Subcutaneous abdominal adipose tissue (tissue), 5 donors: Measurements from ENCODE around the gene RERG.

Experiments used
- H3K27ac ChIP-seq: one replicate; pipeline ENCODE4 v1.7.0; 2013; ENCODE audit warnings: low read depth, mild to moderate bottlenecking, inconsistent platforms, low read length, moderate library complexity
- H3K27me3 ChIP-seq, 5 donors: one replicate each; pipeline ENCODE4 v1.7.0; 2013; ENCODE audit warnings: low read length in 5 of 5, inconsistent platforms in 1 of 5; ENCODE audit not compliant: control insufficient read depth in 5 of 5, insufficient read depth in 4 of 5
- H3K36me3 ChIP-seq, 5 donors: one replicate each; pipeline ENCODE4 v1.7.0; 2013; ENCODE audit warnings: low read length in 5 of 5; ENCODE audit not compliant: control insufficient read depth in 5 of 5, insufficient read depth in 5 of 5
- H3K4me1 ChIP-seq, 5 donors: one replicate each; pipeline ENCODE4 v1.7.0; 2013; ENCODE audit warnings: low read length in 5 of 5, mild to moderate bottlenecking in 3 of 5, moderate library complexity in 1 of 5; ENCODE audit not compliant: control insufficient read depth in 5 of 5, insufficient read depth in 5 of 5
- H3K4me3 ChIP-seq, 5 donors: one replicate each; pipeline ENCODE4 v1.7.0; 2013; ENCODE audit warnings: low read length in 5 of 5, low read depth in 1 of 5
- H3K9ac ChIP-seq, 5 donors: one replicate each; pipeline ENCODE4 v1.7.0; 2013; ENCODE audit warnings: low read length in 5 of 5, mild to moderate bottlenecking in 4 of 5, moderate library complexity in 3 of 5
- H3K9me3 ChIP-seq, 5 donors: one replicate each; pipeline ENCODE4 v1.7.0; 2013; ENCODE audit warnings: low read length in 5 of 5; ENCODE audit not compliant: control insufficient read depth in 5 of 5
- donor health status: healthy.
- donor health status: healthy.
- donor health status: healthy.
- donor health status: healthy.
- donor health status: healthy.

Gene RERG

GRCh38 chr12:15208140-15208539 lies 13.1 kb downstream of the RERG start:
- H3K27ac ChIP-seq, result peak overlapping the region; percentile 93

GRCh38 chr12:15206831-15207389 lies 14.3 kb downstream of the RERG start:
- Histone ChIP-seq H3K36me3 (no peaks in the 10 kb centered on the region), H3K27me3 (no peaks in the 10 kb centered on the region), H3K27ac (peak overlapping the region; percentile 93)

More at GRCh38 chr12:15208140-15208539, 13.1 kb downstream of the RERG start:
- Histone ChIP-seq H3K4me1 (peaks cover 0 to 59% (median 22%) of the 10 kb centered on the region in 5 donors), H3K9ac (no peak overlapping the region), H3K4me3 (no peak overlapping the region), H3K9me3 (no peaks in the 10 kb centered on the region), H3K27me3 (no peaks in the 10 kb centered on the region), H3K36me3 (no peaks in the 10 kb centered on the region)

DNA sequence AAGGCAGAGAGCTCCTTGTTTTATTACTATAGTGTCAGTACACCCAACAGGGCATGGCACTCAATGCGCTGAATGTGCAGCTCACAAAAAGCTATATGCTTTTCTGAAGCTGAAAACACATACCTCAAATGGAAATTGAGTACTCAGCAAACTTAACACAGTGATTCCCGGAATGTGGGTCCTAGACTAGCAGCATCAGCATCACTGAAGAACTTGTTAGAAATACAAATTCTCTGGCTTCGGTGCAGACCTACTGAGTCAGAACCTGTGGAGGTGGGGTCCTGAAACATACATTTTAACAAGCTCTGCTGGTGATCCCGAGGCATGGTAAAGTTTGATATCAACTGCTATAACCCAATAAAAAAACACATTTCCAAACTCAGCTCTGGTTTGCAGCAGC lies 14.9 kb downstream of the RERG start:
- Histone ChIP-seq H3K36me3 (no peaks in the 10 kb centered on the region), H3K9me3 (no peaks in the 10 kb centered on the region), H3K27me3 (no peaks in the 10 kb centered on the region), H3K9ac (no peak overlapping the region), H3K4me3 (no peak overlapping the region), H3K27ac (peak overlapping the region; percentile 37), H3K4me1 (peaks cover 0 to 55% (median 18%) of the 10 kb centered on the region in 5 donors)

More at GRCh38 chr12:15206831-15207389, 14.3 kb downstream of the RERG start:
- Histone ChIP-seq H3K9ac (no peak overlapping the region), H3K4me3 (no peak overlapping the region), H3K9me3 (no peaks in the 10 kb centered on the region), H3K4me1 (peaks cover 0 to 55% (median 18%) of the 10 kb centered on the region in 5 donors)

DNA sequence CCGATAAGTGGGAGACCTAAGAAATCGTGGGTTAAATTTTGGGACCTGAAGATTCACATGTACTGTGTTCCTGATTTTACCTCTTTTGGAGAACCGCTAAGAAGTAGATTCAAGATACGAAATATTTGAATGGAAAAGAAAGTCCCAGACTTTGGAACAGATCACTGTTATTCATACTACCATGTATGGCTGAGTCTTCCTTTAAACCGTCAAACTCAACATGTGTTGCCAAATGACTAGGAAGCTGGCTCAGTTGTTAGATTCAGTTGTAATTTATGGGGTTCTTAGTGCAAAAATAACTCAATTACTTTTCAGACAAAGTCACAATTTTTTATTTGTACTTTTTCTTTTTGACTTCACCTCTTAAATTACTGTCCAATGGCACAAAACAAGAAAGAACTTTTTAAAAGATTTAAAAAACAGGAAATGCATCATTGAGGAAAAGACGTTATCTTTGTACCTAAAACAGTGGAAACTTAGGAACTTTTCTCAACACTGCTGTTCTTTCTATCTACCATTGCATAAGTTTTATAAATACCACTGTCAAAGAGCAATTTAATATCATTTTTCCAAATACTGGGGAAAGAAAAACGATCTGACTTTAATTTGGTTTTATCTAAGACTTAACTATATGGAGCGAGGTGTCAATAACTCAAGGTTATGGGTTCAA lies 15.7 kb downstream of the RERG start:
- Histone ChIP-seq H3K4me3 (peak overlapping the region in 1 of 5 donors; percentile 24), H3K27me3 (no peaks in the 10 kb centered on the region), H3K9me3 (no peaks in the 10 kb centered on the region), H3K36me3 (no peaks in the 10 kb centered on the region), H3K9ac (peak overlapping the region in 1 of 5 donors; percentile 26), H3K4me1 (peaks cover 0 to 52% (median 18%) of the 10 kb centered on the region in 5 donors), H3K27ac (peak overlapping the region; percentile 37)

DNA sequence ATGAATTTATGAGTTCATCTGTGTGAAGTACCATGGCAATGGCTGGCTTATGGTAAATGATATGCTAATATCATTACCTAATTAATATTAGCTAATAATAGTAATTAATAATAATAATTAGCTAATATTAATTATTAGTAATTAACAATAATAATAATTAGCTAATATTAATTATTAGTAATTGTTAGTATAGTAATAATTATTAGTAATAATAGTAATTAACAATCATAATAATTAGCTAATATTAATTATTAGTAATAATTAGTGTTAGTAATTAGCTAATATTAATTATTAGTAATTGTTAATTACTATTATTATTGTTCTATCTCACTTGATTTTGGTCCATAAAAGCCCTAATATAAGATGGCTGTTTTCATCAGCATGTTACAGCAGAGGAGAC lies 19.8 kb downstream of the RERG start:
- peaks cover 0 to 26% (median 5%) of the 10 kb centered on the region in 5 donors for H3K4me1 ChIP-seq
- H3K9me3 ChIP-seq, result no peaks in the 10 kb centered on the region
- H3K27me3 ChIP-seq, result no peaks in the 10 kb centered on the region
- no peaks in the 10 kb centered on the region for H3K36me3 ChIP-seq
- no peak overlapping the region for H3K27ac ChIP-seq
- H3K4me3 ChIP-seq, result no peak overlapping the region
- no peak overlapping the region for H3K9ac ChIP-seq

DNA sequence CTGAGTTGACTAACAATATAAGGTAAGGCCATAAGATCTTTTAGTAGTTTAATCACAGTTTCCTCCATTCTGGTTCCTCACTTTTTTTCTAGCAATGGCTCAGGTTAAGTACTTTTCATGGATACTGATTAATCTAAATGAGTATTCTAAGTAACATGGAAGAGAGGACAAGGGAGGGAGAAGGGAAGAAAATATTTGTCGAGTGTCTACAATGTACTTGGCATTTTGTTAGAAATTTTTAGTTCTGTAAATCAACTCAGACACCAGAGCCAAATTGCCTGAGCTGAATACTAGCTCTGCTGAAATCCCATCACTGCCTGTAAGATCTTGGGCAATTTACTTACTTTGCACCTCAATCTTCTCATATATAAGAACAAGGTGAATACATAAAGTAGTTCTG lies 20.2 kb downstream of the RERG start:
- H3K27ac ChIP-seq, result no peak overlapping the region
- no peak overlapping the region for H3K4me3 ChIP-seq
- H3K9me3 ChIP-seq, result no peaks in the 10 kb centered on the region
- no peaks in the 10 kb centered on the region for H3K36me3 ChIP-seq
- no peaks in the 10 kb centered on the region for H3K27me3 ChIP-seq
- H3K4me1 ChIP-seq, result peaks cover 0 to 26% (median 8%) of the 10 kb centered on the region in 5 donors
- H3K9ac ChIP-seq, result no peak overlapping the region

- Histone ChIP-seq H3K9ac (no peak overlapping the region), H3K27me3 (no peaks in the 10 kb centered on the region), H3K36me3 (no peaks in the 10 kb centered on the region), H3K9me3 (no peaks in the 10 kb centered on the region), H3K4me3 (no peak overlapping the region), H3K27ac (no peak overlapping the region), H3K4me1 (peaks cover 0 to 23% (median 9%) of the 10 kb centered on the region in 5 donors)
Measured at GRCh38 chr12:15200641-15201040, 20.6 kb downstream of the RERG start.

- Histone ChIP-seq H3K27me3 (no peaks in the 10 kb centered on the region), H3K27ac (no peak overlapping the region), H3K36me3 (no peaks in the 10 kb centered on the region), H3K4me3 (no peak overlapping the region), H3K9ac (no peak overlapping the region), H3K9me3 (no peaks in the 10 kb centered on the region), H3K4me1 (peaks cover 0 to 22% (median 9%) of the 10 kb centered on the region in 5 donors)
Measured at GRCh38 chr12:15199930-15200329, 21.3 kb downstream of the RERG start.

- H3K4me1 ChIP-seq, result peaks cover 0 to 22% (median 13%) of the 10 kb centered on the region in 5 donors
Measured at GRCh38 chr12:15196678-15197505, 24.3 kb downstream of the RERG start.

GRCh38 chr12:15196221-15196620 lies 25.0 kb downstream of the RERG start:
- Histone ChIP-seq H3K9me3 (no peaks in the 10 kb centered on the region), H3K4me1 (peaks cover 0 to 22% (median 13%) of the 10 kb centered on the region in 5 donors), H3K9ac (no peak overlapping the region), H3K36me3 (no peaks in the 10 kb centered on the region), H3K27ac (no peak overlapping the region), H3K27me3 (no peaks in the 10 kb centered on the region), H3K4me3 (no peak overlapping the region)

More at GRCh38 chr12:15196678-15197505, 24.3 kb downstream of the RERG start:
- no peak overlapping the region for H3K27ac ChIP-seq
- no peaks in the 10 kb centered on the region for H3K27me3 ChIP-seq
- no peaks in the 10 kb centered on the region for H3K9me3 ChIP-seq
- H3K4me3 ChIP-seq, result no peak overlapping the region
- H3K36me3 ChIP-seq, result no peaks in the 10 kb centered on the region
- H3K9ac ChIP-seq, result no peak overlapping the region
